Measurements from ENCODE around the gene OR2V1.
"Not testable (repeated sequence)": the region's sequence is repeated elsewhere in the genome, so short reads cannot be mapped to it uniquely, and the experiment has no call there.

OR2V1 gene

GRCh38 chr5:181149355-181149754 is 18.4 kb upstream of the OR2V1 start:
- no peak overlapping the region for H3K4me3 ChIP-seq (ENCODE audit: low read length)
- no peaks in the 10 kb centered on the region for H4K20me1 ChIP-seq (ENCODE audit: insufficient read depth, low read length)
- no peaks in the 10 kb centered on the region for H3K27me3 ChIP-seq (ENCODE audit: low read depth, low read length)
- no peak overlapping the region for H3K27ac ChIP-seq (ENCODE audit: low read length)
- H3K36me3 ChIP-seq (replicated peaks; ENCODE audit: low read depth, low read length) = no peaks in the 10 kb centered on the region
- peak overlapping the region; percentile 68 for H3K4me2 ChIP-seq (ENCODE audit: low read length)
- H3K4me1 ChIP-seq (ENCODE audit: low read length) = peaks cover 32% of the 10 kb centered on the region
- TF ChIP-seq EZH2phosphoT487 (IDR thresholded peaks at IDR 0.05; ENCODE audit: low read depth) (no peak), CTCF (IDR thresholded peaks at IDR 0.05; ENCODE audit: low read depth, low read length) (no peak)
- H3K79me2 ChIP-seq (ENCODE audit: low read length) = no peaks in the 10 kb centered on the region
- H2AFZ ChIP-seq (ENCODE audit: low read depth, low read length) = no peak overlapping the region
- no peak overlapping the region for H3K9ac ChIP-seq (ENCODE audit: low read length)
- H3K9me3 ChIP-seq (ENCODE audit: insufficient read depth, low read length) = peaks cover 9% of the 10 kb centered on the region; the same call in 1 of the 2 replicates

GRCh38 chr5:181146927-181147636 is 16.1 kb upstream of the OR2V1 start, which contains the start of gene OR2V2:
Gene OR2V2 (plus strand): TSS chr5:181147586. CDS start chr5:181154943, 7,357 bp downstream.
- not testable (repeated sequence) for H2AFZ ChIP-seq (ENCODE audit: low read depth, low read length); H3K4me3 ChIP-seq (ENCODE audit: low read length); H3K4me2 ChIP-seq (ENCODE audit: low read length); H3K79me2 ChIP-seq (ENCODE audit: low read length); H4K20me1 ChIP-seq (ENCODE audit: insufficient read depth, low read length); H3K27ac ChIP-seq (ENCODE audit: low read length); H3K36me3 ChIP-seq (replicated peaks; ENCODE audit: low read depth, low read length); H3K27me3 ChIP-seq (ENCODE audit: low read depth, low read length); H3K9ac ChIP-seq (ENCODE audit: low read length)
- Histone ChIP-seq H3K4me1 (ENCODE audit: low read length) (peaks cover 36% of the 10 kb centered on the region), H3K9me3 (ENCODE audit: insufficient read depth, low read length) (peaks cover 14% of the 10 kb centered on the region)

- Histone ChIP-seq H3K9ac (ENCODE audit: low read length) (no peak overlapping the region), H3K4me2 (ENCODE audit: low read length) (no peak overlapping the region), H2AFZ (ENCODE audit: low read depth, low read length) (no peak overlapping the region), H4K20me1 (ENCODE audit: insufficient read depth, low read length) (no peaks in the 10 kb centered on the region), H3K9me3 (ENCODE audit: insufficient read depth, low read length) (peaks cover 14% of the 10 kb centered on the region), H3K4me1 (ENCODE audit: low read length) (peaks cover 30% of the 10 kb centered on the region), H3K27ac (ENCODE audit: low read length) (no peak overlapping the region), H3K79me2 (ENCODE audit: low read length) (no peaks in the 10 kb centered on the region), H3K4me3 (ENCODE audit: low read length) (no peak overlapping the region), H3K36me3 (replicated peaks; ENCODE audit: low read depth, low read length) (no peaks in the 10 kb centered on the region), H3K27me3 (ENCODE audit: low read depth, low read length) (no peaks in the 10 kb centered on the region)
- TF ChIP-seq CTCF (IDR thresholded peaks at IDR 0.05; ENCODE audit: low read depth, low read length) (no peak), EZH2phosphoT487 (IDR thresholded peaks at IDR 0.05; ENCODE audit: low read depth) (no peak)
These were observed 14.2 kb upstream of the OR2V1 start for GRCh38 chr5:181145133-181145532.

- no peaks in the 10 kb centered on the region for H4K20me1 ChIP-seq (ENCODE audit: insufficient read depth, low read length)
- peaks cover 14% of the 10 kb centered on the region for H3K9me3 ChIP-seq (ENCODE audit: insufficient read depth, low read length)
- H3K27ac ChIP-seq (ENCODE audit: low read length) = peak overlapping the region; percentile 17; the same call in 1 of the 2 replicates
- H3K36me3 ChIP-seq (replicated peaks; ENCODE audit: low read depth, low read length) = no peaks in the 10 kb centered on the region
- H3K27me3 ChIP-seq (ENCODE audit: low read depth, low read length) = no peaks in the 10 kb centered on the region
- peak overlapping the region; percentile 95 for H2AFZ ChIP-seq (ENCODE audit: low read depth, low read length)
- peak overlapping the region; percentile 51 for H3K4me3 ChIP-seq (ENCODE audit: low read length)
- peak overlapping the region; percentile 77 for H3K4me2 ChIP-seq (ENCODE audit: low read length)
- peak overlapping the region; percentile 35; the same call in 1 of the 2 replicates for H3K9ac ChIP-seq (ENCODE audit: low read length)
- peak; percentile 7; the same call in 1 of the 2 replicates for TF ChIP-seq CTCF (IDR thresholded peaks at IDR 0.05; ENCODE audit: low read depth, low read length)
- no peak for TF ChIP-seq EZH2phosphoT487 (IDR thresholded peaks at IDR 0.05; ENCODE audit: low read depth)
- H3K4me1 ChIP-seq (ENCODE audit: low read length) = peaks cover 18% of the 10 kb centered on the region
- no peaks in the 10 kb centered on the region for H3K79me2 ChIP-seq (ENCODE audit: low read length)
These were observed 11.1 kb upstream of the OR2V1 start for GRCh38 chr5:181142054-181142453.

Data from OCI-LY3 (cell line).